GM19035 (cell line): ENCODE measurements around the gene PRKD2.

Experiments used
- ATAC-seq: cut with Tn5 transposase; IDR thresholded peaks from one replicate; pipeline ENCODE4 v1.9.1; 2021; ENCODE audit not compliant: unreplicated experiment

PRKD2 gene

GRCh38 chr19:46742926-46743480, 26.1 kb upstream of the PRKD2 start:
- no peak for ATAC-seq

- ATAC-seq = no peak
Measured at GRCh38 chr19:46741447-46741846, 24.5 kb upstream of the PRKD2 start.

- ATAC-seq = no peak
Measured at GRCh38 chr19:46739290-46739771, 22.4 kb upstream of the PRKD2 start.

GRCh38 chr19:46737761-46738171, 20.9 kb upstream of the PRKD2 start:
- no peak for ATAC-seq

- ATAC-seq = no peak
Measured at GRCh38 chr19:46737298-46737654, 20.4 kb upstream of the PRKD2 start.

GRCh38 chr19:46736531-46737297, 19.8 kb upstream of the PRKD2 start:
- no peak for ATAC-seq

- ATAC-seq = no peak
Measured at GRCh38 chr19:46733690-46734292, 16.9 kb upstream of the PRKD2 start.

- no peak for ATAC-seq
Measured at GRCh38 chr19:46732966-46733689, 16.2 kb upstream of the PRKD2 start.

- ATAC-seq = no peak
Measured at GRCh38 chr19:46732172-46732938, 15.4 kb upstream of the PRKD2 start.

- no peak for ATAC-seq
Measured at GRCh38 chr19:46731584-46731983, 14.7 kb upstream of the PRKD2 start.

GRCh38 chr19:46731007-46731501, 14.1 kb upstream of the PRKD2 start:
- no peak for ATAC-seq

- ATAC-seq = no peak
Measured at GRCh38 chr19:46730595-46730994, 13.7 kb upstream of the PRKD2 start.

GRCh38 chr19:46730187-46730586, 13.3 kb upstream of the PRKD2 start:
- ATAC-seq = no peak

GRCh38 chr19:46729696-46730095, 12.8 kb upstream of the PRKD2 start:
- ATAC-seq = no peak

GRCh38 chr19:46728693-46729339, 11.9 kb upstream of the PRKD2 start:
- no peak for ATAC-seq

- no peak for ATAC-seq
Measured at GRCh38 chr19:46728208-46728607, 11.3 kb upstream of the PRKD2 start.

- no peak for ATAC-seq
Measured at GRCh38 chr19:46727757-46728156, 10.8 kb upstream of the PRKD2 start.

- ATAC-seq = no peak
Measured at GRCh38 chr19:46726971-46727501, 10.1 kb upstream of the PRKD2 start.

GRCh38 chr19:46726551-46726950, 9.6 kb upstream of the PRKD2 start:
- ATAC-seq = no peak

- no peak for ATAC-seq
Measured at GRCh38 chr19:46725859-46726393, 9.0 kb upstream of the PRKD2 start.
